Stimulated activated CD4-positive, alpha-beta T cell treated with anti-CD3 and anti-CD28 coated beads, TNF-alpha, amount 100 ng/mL, for 48 hours (primary cell): ENCODE results near the gene CNOT6L.
A peak's percentile ranks its signal among the peaks of the same experiment; 100 is the strongest.

Source experiments
- DNase-seq, 3 donors: peaks; one replicate each; pipeline ENCODE4 v3.0.0-alpha.2; 2020; ENCODE audit warnings: low read depth in 3 of 3

CNOT6L gene

GRCh38 chr4:77820649-77821561 is 1.7 kb upstream of the CNOT6L start:
- DNase-seq = no peak

GRCh38 chr4:77819843-77820648 is 878 bp upstream of the CNOT6L start:
- DNase-seq = peak; percentile 92 to 98 (median 92)

GRCh38 chr4:77819404-77819842 is 255 bp upstream of the CNOT6L start:
- DNase-seq = peak in 2 of 3 donors; percentile 54 to 70

GRCh38 chr4:77818073-77818601 is 1.0 kb downstream of the CNOT6L start:
- peak in 1 of 3 donors; percentile 29 for DNase-seq

- no peak for DNase-seq
These were observed 1.7 kb downstream of the CNOT6L start for GRCh38 chr4:77817304-77818072.

- DNase-seq = no peak
These were observed 2.6 kb downstream of the CNOT6L start for GRCh38 chr4:77816546-77816945.

- no peak for DNase-seq
These were observed 3.5 kb downstream of the CNOT6L start for GRCh38 chr4:77815636-77816035.

GRCh38 chr4:77805840-77806239 is 13.3 kb downstream of the CNOT6L start:
- no peak for DNase-seq

- no peak for DNase-seq
These were observed 14.7 kb downstream of the CNOT6L start for GRCh38 chr4:77804471-77804870.

- DNase-seq = no peak
These were observed 16.8 kb downstream of the CNOT6L start for GRCh38 chr4:77802402-77802801.

- no peak for DNase-seq
These were observed 17.9 kb downstream of the CNOT6L start for GRCh38 chr4:77801260-77801608.

GRCh38 chr4:77800483-77801259 is 18.5 kb downstream of the CNOT6L start:
- DNase-seq = no peak

- no peak for DNase-seq
These were observed 19.1 kb downstream of the CNOT6L start for GRCh38 chr4:77800077-77800476.

GRCh38 chr4:77798385-77798784 is 20.8 kb downstream of the CNOT6L start:
- no peak for DNase-seq

GRCh38 chr4:77797239-77797638 is 21.9 kb downstream of the CNOT6L start:
- DNase-seq = no peak

- no peak for DNase-seq
These were observed 23.8 kb downstream of the CNOT6L start for GRCh38 chr4:77795326-77795725.

- no peak for DNase-seq
These were observed 29.0 kb downstream of the CNOT6L start for GRCh38 chr4:77790146-77790545.

- DNase-seq = no peak
These were observed 30.2 kb downstream of the CNOT6L start for GRCh38 chr4:77788990-77789389.

- DNase-seq = no peak
These were observed 31.2 kb downstream of the CNOT6L start for GRCh38 chr4:77787969-77788368.

- no peak for DNase-seq
These were observed 33.5 kb downstream of the CNOT6L start for GRCh38 chr4:77785669-77786068.

- DNase-seq = no peak
These were observed 35.3 kb downstream of the CNOT6L start for GRCh38 chr4:77783895-77784294.
